PC-3 (cell line): ENCODE data around the gene FN1. TPM values are rescaled to one million over a fixed set of nuclear protein-coding genes. Genes with fewer than 3 reads are reported as not detected.

Source experiments
- ATAC-seq: fragments of 200-7000 bp; cut with Tn5 transposase; 2 replicates; pipeline ENCODE4 v1.9.1; 2020; ENCODE audit warnings: mild to moderate bottlenecking, moderate library complexity
- BruUV-seq: library from RNA; stranded (reverse); fragments of 400-500 nt; replicated peaks from 2 replicates; lab custom pipeline; 2021; lab: Mats Ljungman, UMichigan
- CTCF ChIA-PET: fragments of 300-600 bp; sonication (Branson Sonifier 250); formaldehyde crosslinking; loops from one replicate; lab custom pipeline; 2022; ENCODE audit warnings: antibody characterized with exemption; lab: Charles Lee
- POLR2A ChIA-PET: fragments of 300-600 bp; sonication (Branson Sonifier 250); formaldehyde crosslinking; loops from one replicate; lab custom pipeline; 2022; ENCODE audit warnings: antibody characterized with exemption; ENCODE audit not compliant: unreplicated experiment; lab: Charles Lee
- DNase-seq: peaks from one replicate; pipeline ENCODE4 v3.0.0-alpha.2; 2015
- H2AFZ ChIP-seq: fragments of 300-600 bp; sonication (generic); 2 replicates; pipeline ENCODE4 v1.6.0; 2016; ENCODE audit warnings: antibody characterized with exemption, low read length
- H3F3A ChIP-seq: fragments of 300-600 bp; sonication (generic); one replicate; pipeline ENCODE4 v1.6.0; 2017; ENCODE audit warnings: antibody characterized with exemption, low read length, control low read depth, mild to moderate bottlenecking; ENCODE audit not compliant: unreplicated experiment
- H3K27ac ChIP-seq: fragments of 300-600 bp; sonication (generic); 2 replicates; pipeline ENCODE4 v1.5.1; 2016; ENCODE audit warnings: mild to moderate bottlenecking, low read length
- H3K27me3 ChIP-seq: fragments of 300-600 bp; sonication (generic); 2 replicates; pipeline ENCODE4 v1.6.1; 2016; ENCODE audit warnings: low read length, mixed read lengths
- H3K36me3 ChIP-seq: fragments of 300-600 bp; sonication (generic); 2 replicates; pipeline ENCODE4 v1.6.1; 2016; ENCODE audit warnings: low read depth, mixed run types, low read length, mixed read lengths
- H3K4me1 ChIP-seq: fragments of 300-600 bp; sonication (generic); 2 replicates; pipeline ENCODE4 v1.5.1; 2016; ENCODE audit warnings: low read length; ENCODE audit not compliant: insufficient read depth
- H3K4me2 ChIP-seq: fragments of 300-600 bp; sonication (generic); 2 replicates; pipeline ENCODE4 v1.6.0; 2016; ENCODE audit warnings: low read length
- H3K4me3 ChIP-seq: fragments of 300-600 bp; sonication (generic); 2 replicates; pipeline ENCODE4 v1.5.1; 2016; ENCODE audit warnings: mild to moderate bottlenecking, low read length, mixed read lengths
- H3K79me2 ChIP-seq: fragments of 300-600 bp; sonication (generic); 2 replicates; pipeline ENCODE4 v1.6.1; 2017; ENCODE audit warnings: low read length, mixed read lengths
- H3K9ac ChIP-seq: fragments of 300-600 bp; sonication (generic); 2 replicates; pipeline ENCODE4 v1.6.0; 2016; ENCODE audit warnings: mild to moderate bottlenecking, low read length
- H3K9me2 ChIP-seq: fragments of 300-600 bp; sonication (generic); replicated peaks from 2 replicates; pipeline ENCODE4 v1.6.1; 2016; ENCODE audit warnings: mixed run types, low read length, mixed read lengths
- H3K9me3 ChIP-seq: fragments of 300-600 bp; sonication (generic); 2 replicates; pipeline ENCODE4 v1.6.1; 2016; ENCODE audit warnings: low read length, mixed read lengths
- H4K20me1 ChIP-seq: fragments of 300-600 bp; sonication (generic); 2 replicates; pipeline ENCODE4 v1.6.1; 2016; ENCODE audit warnings: low read length, mixed read lengths
- CTCF ChIP-seq: fragments of 300-600 bp; sonication (generic); conservative IDR thresholded peaks from 2 replicates; pipeline ENCODE4 v1.5.1; 2017; ENCODE audit warnings: antibody characterized with exemption, low read depth, mild to moderate bottlenecking, low read length
- EZH2 ChIP-seq: fragments of 300-600 bp; sonication (generic); IDR thresholded peaks from one replicate; pipeline ENCODE4 v1.6.1; 2017; ENCODE audit warnings: antibody characterized with exemption, mild to moderate bottlenecking, low read length; ENCODE audit not compliant: unreplicated experiment
- EZH2phosphoT487 ChIP-seq: fragments of 300-600 bp; sonication (generic); IDR thresholded peaks from 2 replicates; pipeline ENCODE4 v1.6.1; 2018; ENCODE audit warnings: mild to moderate bottlenecking, antibody characterized with exemption, low read length, borderline replicate concordance
- intact Hi-C: fragments of 100-400 bp; cut with micrococcal nuclease; formaldehyde crosslinking; loops from 2 replicates; pipeline ENCODE4 v1.9.0; 2023
- total RNA-seq: library from RNA; depleted of rRNA; stranded (reverse); fragments of >200 nt; gene quantifications from 2 replicates; pipeline ENCODE4 v1.2.3, GENCODE V29; 2014

Gene FN1
- total RNA-seq, 1 experiment from 2014 or later, result 220 TPM

- Histone ChIP-seq H3K27me3 (no peaks in the 10 kb centered on the region), H3F3A (no peaks in the 10 kb centered on the region), H3K9ac (no peak overlapping the region), H2AFZ (no peak overlapping the region), H3K4me3 (no peak overlapping the region), H3K4me2 (no peak overlapping the region), H3K4me1 (no peaks in the 10 kb centered on the region), H3K9me2 (no peaks in the 10 kb centered on the region), H3K36me3 (peaks cover 18% of the 10 kb centered on the region; the same call in 1 of the 2 replicates), H4K20me1 (no peaks in the 10 kb centered on the region), H3K79me2 (no peaks in the 10 kb centered on the region), H3K9me3 (no peaks in the 10 kb centered on the region), H3K27ac (no peak overlapping the region)
- intact Hi-C loops, result no loop called here
- ChIA-PET CTCF (no interaction called here), POLR2A (no interaction called here)
- DNase-seq (no peak), ATAC-seq (no peak)
- BruUV-seq, result no TSS peak
- TF ChIP-seq EZH2 (no peak), EZH2phosphoT487 (no peak), CTCF (no peak)
Observed at GRCh38 chr2:215357660-215358059, 78.2 kb downstream of the FN1 start.

- CTCF ChIA-PET, result no interaction called here
- Histone ChIP-seq H3K4me1 (no peaks in the 10 kb centered on the region), H2AFZ (no peak overlapping the region), H3K9ac (no peak overlapping the region), H3K27ac (no peak overlapping the region), H3F3A (no peaks in the 10 kb centered on the region), H3K4me3 (no peak overlapping the region), H3K9me3 (no peaks in the 10 kb centered on the region), H3K36me3 (peaks cover 13% of the 10 kb centered on the region; the same call in 1 of the 2 replicates), H3K27me3 (no peaks in the 10 kb centered on the region), H3K9me2 (no peaks in the 10 kb centered on the region), H4K20me1 (no peaks in the 10 kb centered on the region), H3K79me2 (no peaks in the 10 kb centered on the region), H3K4me2 (no peak overlapping the region)
- POLR2A ChIA-PET, result no interaction called here
- TF ChIP-seq EZH2phosphoT487 (no peak), EZH2 (no peak), CTCF (no peak)
- no TSS peak for BruUV-seq
- intact Hi-C loops, result no loop called here
- DNase-seq (no peak), ATAC-seq (no peak)
Observed at GRCh38 chr2:215356948-215357461, 78.9 kb downstream of the FN1 start.

- no peaks in the 10 kb centered on the region for H3K4me1 ChIP-seq
- H3K4me3 ChIP-seq, result no peak overlapping the region
- POLR2A ChIA-PET, result no interaction called here
- H4K20me1 ChIP-seq, result no peaks in the 10 kb centered on the region
- H3F3A ChIP-seq, result no peaks in the 10 kb centered on the region
- TF ChIP-seq CTCF, result no peak
- TF ChIP-seq EZH2phosphoT487, result no peak
- TF ChIP-seq EZH2, result no peak
- H3K9me2 ChIP-seq, result no peaks in the 10 kb centered on the region
- no peaks in the 10 kb centered on the region for H3K79me2 ChIP-seq
- no peak for ATAC-seq
- no TSS peak for BruUV-seq
- H2AFZ ChIP-seq, result no peak overlapping the region
- no peak overlapping the region for H3K9ac ChIP-seq
- CTCF ChIA-PET, result no interaction called here
- H3K4me2 ChIP-seq, result no peak overlapping the region
- H3K9me3 ChIP-seq, result no peaks in the 10 kb centered on the region
- H3K27me3 ChIP-seq, result no peaks in the 10 kb centered on the region
- H3K27ac ChIP-seq, result no peak overlapping the region
- intact Hi-C loops, result no loop called here
- no peak for DNase-seq
- H3K36me3 ChIP-seq, result peaks cover 10% of the 10 kb centered on the region
Observed at GRCh38 chr2:215356334-215356947, 79.4 kb downstream of the FN1 start.
